HL-60 (cell line): ENCODE results near the gene DNMT3A.

ENCODE experiments used
- DNase-seq, 2 experiments: peaks; one replicate each; pipeline ENCODE4 v3.0.0-alpha.2; 2010 to 2020; ENCODE audit warnings: low read depth in 1 of 2, low spot score in 1 of 2
- H3K27ac ChIP-seq: fragments of 250-450 bp; sonication (Bioruptor Pico); replicated peaks from 2 replicates; pipeline ENCODE4 v1.5.1; 2020; ENCODE audit warnings: mild to moderate bottlenecking, moderate library complexity
- H3K27me3 ChIP-seq: fragments of 250-450 bp; sonication (Bioruptor Pico); 2 replicates; pipeline ENCODE4 v1.5.1; 2021; ENCODE audit warnings: mild to moderate bottlenecking, moderate library complexity; ENCODE audit not compliant: insufficient read depth, poor library complexity, severe bottlenecking
- H3K4me3 ChIP-seq: replicated peaks from 2 replicates; pipeline ENCODE4 v1.5.1; 2011; ENCODE audit warnings: mild to moderate bottlenecking, control low read depth, low read length; ENCODE audit not compliant: insufficient read depth
- CTCF ChIP-seq: IDR thresholded peaks from one replicate; pipeline ENCODE4 v1.5.1; 2011; ENCODE audit warnings: low read length, control low read depth, inconsistent platforms; ENCODE audit not compliant: insufficient read depth
- GABPA ChIP-seq: IDR thresholded peaks from 2 replicates; pipeline ENCODE4 v1.6.1; 2012; ENCODE audit warnings: low read depth
- POLR2AphosphoS5 ChIP-seq: IDR thresholded peaks from 2 replicates; pipeline ENCODE4 v1.6.1; 2012; ENCODE audit warnings: low read depth
- REST ChIP-seq: IDR thresholded peaks from 2 replicates; pipeline ENCODE4 v1.6.1; 2012; ENCODE audit warnings: low read depth; ENCODE audit not compliant: insufficient replicate concordance
- SPI1 ChIP-seq: IDR thresholded peaks from 2 replicates; pipeline ENCODE4 v1.6.1; 2012; ENCODE audit warnings: low read depth, mild to moderate bottlenecking, borderline replicate concordance

The DNMT3A gene

GRCh38 chr2:25356088-25356487, 14.4 kb upstream of the DNMT3A start:
- Histone ChIP-seq H3K4me3 (no peak overlapping the region), H3K27ac (no peak overlapping the region), H3K27me3 (no peaks in the 10 kb centered on the region)
- TF ChIP-seq SPI1, result no peak
- no peak for TF ChIP-seq GABPA
- no peak for TF ChIP-seq CTCF
- no peak for TF ChIP-seq POLR2AphosphoS5
- no peak for TF ChIP-seq REST
- DNase-seq, result no peak

DNA sequence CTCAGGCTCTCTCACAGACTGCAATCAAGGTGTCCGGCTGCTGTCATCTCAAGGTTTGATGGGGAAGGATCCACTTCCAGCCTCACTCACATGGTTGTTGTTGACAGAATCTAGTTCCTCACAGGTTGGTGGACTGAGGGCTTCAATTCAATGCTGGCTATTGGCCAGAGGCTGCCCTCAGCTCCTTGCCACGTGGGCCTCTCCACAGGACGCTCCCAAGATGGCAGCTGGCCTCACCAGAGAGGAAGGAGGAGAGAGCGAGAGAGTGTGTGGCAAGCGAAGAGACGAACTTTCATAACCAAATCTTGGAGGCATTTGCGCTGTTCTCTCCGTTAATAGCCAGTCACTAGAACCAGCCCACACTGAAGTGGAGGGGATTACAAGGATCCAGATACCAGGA, 13.5 kb upstream of the DNMT3A start:
- Histone ChIP-seq H3K4me3 (no peak overlapping the region), H3K27me3 (no peaks in the 10 kb centered on the region), H3K27ac (no peak overlapping the region)
- no peak for TF ChIP-seq CTCF
- no peak for TF ChIP-seq SPI1
- no peak for TF ChIP-seq GABPA
- no peak for TF ChIP-seq REST
- TF ChIP-seq POLR2AphosphoS5, result no peak
- DNase-seq, result no peak

DNA sequence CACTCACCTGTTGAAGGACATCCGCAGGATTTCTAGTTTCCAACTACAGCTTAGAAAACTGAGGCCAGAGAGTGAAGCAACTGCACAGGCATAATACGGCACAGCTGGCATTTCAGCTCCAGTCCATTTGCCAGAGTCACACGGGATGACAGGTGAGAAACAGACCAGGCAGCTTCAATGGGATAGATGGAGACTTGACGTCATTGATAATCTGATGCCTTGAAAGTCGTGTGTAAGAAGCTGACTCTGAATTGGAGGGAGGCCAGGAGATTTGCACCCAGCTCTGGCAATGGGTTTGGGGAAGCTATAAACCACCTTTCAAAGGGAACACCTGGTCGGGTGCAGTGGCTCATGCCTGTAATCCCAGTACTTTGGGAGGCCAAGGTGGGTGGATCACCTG, 12.4 kb upstream of the DNMT3A start:
- TF ChIP-seq POLR2AphosphoS5, result no peak
- no peak for TF ChIP-seq GABPA
- no peak for TF ChIP-seq CTCF
- no peak for TF ChIP-seq REST
- TF ChIP-seq SPI1, result no peak
- DNase-seq, result no peak
- H3K4me3 ChIP-seq, result no peak overlapping the region
- no peaks in the 10 kb centered on the region for H3K27me3 ChIP-seq
- no peak overlapping the region for H3K27ac ChIP-seq
